SK-N-SH (cell line): ENCODE results near the gene HOTAIR. TPM values are rescaled to one million over a fixed set of nuclear protein-coding genes. Genes with fewer than 3 reads are reported as not detected.
A peak's percentile ranks its signal among the peaks of the same experiment; 100 is the strongest.

Source experiments
- CTCF ChIA-PET: fragments of 300-600, 350-600 bp; formaldehyde crosslinking; extraction: SDS; loops from one replicate; lab custom pipeline; 2021; lab: Yijun Ruan, JAX
- POLR2A ChIA-PET: fragments of 350-600 bp; sonication (Branson Sonifier 250); formaldehyde crosslinking; extraction: SDS; loops from one replicate; lab custom pipeline; 2020; ENCODE audit warnings: antibody characterized with exemption, inconsistent platforms; lab: Yijun Ruan, JAX
- DNase-seq: peaks from one replicate; pipeline ENCODE4 v3.0.0; 2012
- H2AFZ ChIP-seq: fragments of 200-600 bp; sonication (generic); 2 replicates; pipeline ENCODE4 v1.8.1; 2016; ENCODE audit warnings: antibody characterized with exemption, mild to moderate bottlenecking, low read depth
- H3F3A ChIP-seq: fragments of 200-600 bp; sonication (generic); replicated peaks from 2 replicates; pipeline ENCODE3; 2016; ENCODE audit warnings: antibody characterized with exemption, mild to moderate bottlenecking; ENCODE audit not compliant: insufficient read depth
- H3K27ac ChIP-seq, 2 experiments: fragments of 200-500 bp in 1 of 2; fragments of 200-600 bp in 1 of 2; sonication (Bioruptor generic) in 1 of 2; sonication (generic), shearing (Covaris generic) in 1 of 2; 2 replicates each; pipeline versions ENCODE4 v1.5.1 to v1.6.1; 2014 to 2016; ENCODE audit warnings: low read depth in 2 of 2, inconsistent platforms in 1 of 2, low read length in 1 of 2, mild to moderate bottlenecking in 1 of 2, mixed read lengths in 1 of 2
- H3K27me3 ChIP-seq: fragments of 200-600 bp; sonication (generic), shearing (Covaris generic); 2 replicates; pipeline ENCODE4 v1.6.1; 2016; ENCODE audit warnings: mixed run types; ENCODE audit not compliant: insufficient read depth
- H3K36me3 ChIP-seq, 2 experiments: fragments of 200-500 bp in 1 of 2; fragments of 200-600 bp in 1 of 2; sonication (Bioruptor generic) in 1 of 2; sonication (generic) in 1 of 2; replicated peaks in 1 of 2; 2 replicates each; pipeline versions ENCODE3 to v1.5.1; 2014 to 2016; ENCODE audit warnings: low read length in 1 of 2, mild to moderate bottlenecking in 1 of 2; ENCODE audit not compliant: insufficient read depth in 2 of 2, control insufficient read depth in 1 of 2
- H3K4me1 ChIP-seq, 2 experiments: fragments of 200-500 bp in 1 of 2; fragments of 200-600 bp in 1 of 2; sonication (Bioruptor generic) in 1 of 2; sonication (generic), shearing (Covaris generic) in 1 of 2; 2 replicates each; pipeline versions ENCODE4 v1.5.1 to v1.6.1; 2014 to 2016; ENCODE audit warnings: low read depth in 1 of 2, low read length in 1 of 2, mixed run types in 1 of 2; ENCODE audit not compliant: insufficient read depth in 2 of 2, control insufficient read depth in 1 of 2
- H3K4me2 ChIP-seq: fragments of 200-600 bp; sonication (generic), shearing (Covaris generic); 2 replicates; pipeline ENCODE4 v1.6.1; 2017; ENCODE audit warnings: mixed run types
- H3K4me3 ChIP-seq, 2 experiments: fragments of 200-500 bp in 1 of 2; fragments of 200-600 bp in 1 of 2; sonication (Bioruptor generic) in 1 of 2; sonication (generic), shearing (Covaris generic) in 1 of 2; 2 replicates each; pipeline versions ENCODE4 v1.5.1 to v1.8.1; 2014 to 2016; ENCODE audit warnings: low read depth in 2 of 2, inconsistent platforms in 1 of 2, low read length in 1 of 2, mild to moderate bottlenecking in 1 of 2, mixed read lengths in 1 of 2, moderate library complexity in 1 of 2
- H3K79me2 ChIP-seq: fragments of 200-600 bp; sonication (generic); 2 replicates; pipeline ENCODE4 v1.8.1; 2017; ENCODE audit warnings: mild to moderate bottlenecking; ENCODE audit not compliant: insufficient read depth
- H3K9ac ChIP-seq: fragments of 200-600 bp; sonication (generic); 2 replicates; pipeline ENCODE4 v1.6.1; 2017; ENCODE audit warnings: mixed run types
- H3K9me2 ChIP-seq: fragments of 200-600 bp; sonication (generic); 2 replicates; pipeline ENCODE4 v1.6.1; 2017; ENCODE audit warnings: mixed run types
- H3K9me3 ChIP-seq: fragments of 200-600 bp; sonication (generic); 2 replicates; pipeline ENCODE4 v1.6.1; 2017; ENCODE audit warnings: mixed run types, mild to moderate bottlenecking, moderate library complexity
- H4K20me1 ChIP-seq: fragments of 200-600 bp; sonication (generic); 2 replicates; pipeline ENCODE4 v1.6.1; 2017; ENCODE audit warnings: mild to moderate bottlenecking, mixed run types; ENCODE audit not compliant: insufficient read depth
- CHD2 ChIP-seq: fragments of 150-350 bp; IDR thresholded peaks from 2 replicates; pipeline ENCODE4 v1.6.1; 2018; ENCODE audit warnings: low read length; ENCODE audit not compliant: partially characterized antibody
- ELF1 ChIP-seq: IDR thresholded peaks from 2 replicates; pipeline ENCODE4 v1.4.0; 2012
- EZH2phosphoT487 ChIP-seq: fragments of 200-600 bp; sonication (generic); IDR thresholded peaks from 2 replicates; pipeline ENCODE4 v1.6.1; 2017; ENCODE audit warnings: low read depth, mixed run types, mild to moderate bottlenecking, antibody characterized with exemption, moderate library complexity, borderline replicate concordance
- MEF2A ChIP-seq: IDR thresholded peaks from 2 replicates; pipeline ENCODE4 v1.4.0; 2012; ENCODE audit warnings: low read depth, borderline replicate concordance
- MXI1 ChIP-seq: IDR thresholded peaks from 2 replicates; pipeline ENCODE4 v1.6.1; 2012; ENCODE audit warnings: mild to moderate bottlenecking, low read depth, low read length, improper control_type of control experiment
- NRF1 ChIP-seq: IDR thresholded peaks from 2 replicates; pipeline ENCODE4 v1.6.1; 2012; ENCODE audit warnings: low read depth, mild to moderate bottlenecking, low read length
- RCOR1 ChIP-seq: fragments of 150-350 bp; IDR thresholded peaks from 2 replicates; pipeline ENCODE4 v1.6.1; 2017; ENCODE audit warnings: antibody characterized with exemption, low read length
- RFX5 ChIP-seq: IDR thresholded peaks from 2 replicates; pipeline ENCODE4 v1.6.1; 2012; ENCODE audit warnings: mild to moderate bottlenecking, improper control_type of control experiment, low read length
- SMC3 ChIP-seq: IDR thresholded peaks from 2 replicates; pipeline ENCODE4 v1.6.1; 2012; ENCODE audit warnings: low read depth, low read length, improper control_type of control experiment
- TCF12 ChIP-seq: IDR thresholded peaks from 2 replicates; pipeline ENCODE4 v1.4.0; 2012
- WGBS: methylation state at CpG from one replicate; pipeline ENCODE4 v1.1.6; 2017; ENCODE audit warnings: low lambda C conversion rate; 5-methylcytosine and 5-hydroxymethylcytosine counted together
- polyA plus RNA-seq, 3 experiments: library from polyadenylated mRNA; depleted of rRNA; stranded (reverse); fragments of >200 nt; gene quantifications; 2 replicates each; pipeline ENCODE4 v1.2.3, GENCODE V29; 2012
- TF ChIP-seq, protein P1 (sequence below): fragments of 150-350 bp; IDR thresholded peaks from 2 replicates; pipeline ENCODE4 v1.6.1; 2016; ENCODE audit warnings: mild to moderate bottlenecking, low read depth, low read length

HOTAIR gene
- polyA plus RNA-seq, 1 of the 3 experiments (the other 2 are of a cell fraction): not detected

DNA sequence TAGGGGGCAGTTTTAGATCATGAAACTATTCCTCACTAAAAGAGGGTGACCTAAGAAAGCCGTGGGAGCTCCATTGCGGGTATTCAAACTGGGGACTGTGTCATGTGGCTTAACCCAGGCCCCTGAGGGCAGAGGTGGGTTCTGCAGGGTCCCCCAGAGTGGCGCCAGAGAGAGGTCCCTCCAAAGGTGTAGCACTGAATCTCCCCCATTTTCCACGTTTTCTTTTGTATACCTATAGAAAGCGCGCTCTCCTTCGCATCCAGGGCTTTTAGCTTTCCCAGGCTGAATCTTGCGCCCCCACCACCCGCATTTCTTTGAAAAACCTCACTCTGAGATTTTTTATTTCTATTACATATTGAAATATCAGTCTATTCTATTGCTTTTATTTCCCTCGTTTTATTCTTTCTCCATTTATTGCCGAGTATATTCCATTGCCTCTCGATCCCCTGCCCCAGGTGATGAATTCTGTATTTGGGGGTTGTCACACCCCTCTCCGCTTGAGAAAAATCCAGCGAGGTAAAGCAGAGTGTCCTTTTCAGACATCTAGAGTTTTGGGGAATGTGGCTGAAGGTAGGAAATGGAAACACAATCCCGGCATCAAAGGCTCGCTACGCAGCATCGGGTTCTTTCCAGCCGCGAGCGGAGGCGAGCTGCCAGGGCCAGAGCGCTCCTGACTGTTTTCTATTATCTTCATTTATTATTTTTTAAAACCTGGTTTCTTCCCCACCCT is 37.0 kb downstream of the HOTAIR start:
- ChIA-PET CTCF (interaction anchor here (0.9 to 4.9 kb wide), 8 partner anchors 12 to 442 kb away, joined by 3 to 16 read pairs (median 4); no protein-coding TSS in a partner anchor), POLR2A (no interaction called here)
- no peak overlapping the region for H3K4me3 ChIP-seq
- DNase-seq: no peak
- H3K4me2 ChIP-seq: no peak overlapping the region
- 24% methylated on average over 23 of the region's 23 CpGs for WGBS
- H3K79me2 ChIP-seq: no peaks in the 10 kb centered on the region
- H3F3A ChIP-seq: no peaks in the 10 kb centered on the region
- H3K36me3 ChIP-seq: no peaks in the 10 kb centered on the region
- no peak overlapping the region for H3K9ac ChIP-seq
- peaks cover 98% of the 10 kb centered on the region for H3K27me3 ChIP-seq
- no peaks in the 10 kb centered on the region for H3K9me3 ChIP-seq
- no peak overlapping the region for H3K27ac ChIP-seq
- no peaks in the 10 kb centered on the region; a peak in 1 of 4 replicates for H3K4me1 ChIP-seq
- H4K20me1 ChIP-seq: no peaks in the 10 kb centered on the region
- TF ChIP-seq EZH2phosphoT487 (peak; percentile 74; the same call in 1 of the 2 replicates), CHD2 (no peak), MEF2A (no peak), ELF1 (no peak)
- no peak overlapping the region for H2AFZ ChIP-seq
- no peaks in the 10 kb centered on the region for H3K9me2 ChIP-seq

DNA sequence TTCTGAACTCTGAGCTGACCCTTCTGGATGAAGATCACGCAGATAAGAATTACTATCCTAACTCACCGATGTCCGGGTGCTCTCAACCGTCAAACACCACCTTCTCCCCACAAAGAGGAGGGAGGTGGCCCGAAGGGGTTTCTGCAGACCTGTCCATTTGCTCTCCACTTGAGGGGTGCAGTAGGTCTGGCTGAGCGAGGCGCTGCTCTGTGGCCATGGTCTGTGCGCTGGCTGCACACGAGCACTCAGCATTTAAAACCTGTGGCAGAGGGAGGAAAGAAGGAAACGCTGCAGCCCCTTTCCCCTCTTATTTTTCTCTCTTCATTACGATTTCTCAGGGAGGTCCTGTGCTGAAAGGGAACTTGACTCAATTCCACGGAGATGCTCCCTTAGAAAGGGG is 37.7 kb downstream of the HOTAIR start:
- no peak overlapping the region for H2AFZ ChIP-seq
- H3K9me2 ChIP-seq: no peaks in the 10 kb centered on the region
- no peak overlapping the region for H3K4me3 ChIP-seq
- no peak overlapping the region for H3K27ac ChIP-seq
- no peaks in the 10 kb centered on the region for H3K36me3 ChIP-seq
- H3K4me1 ChIP-seq: no peaks in the 10 kb centered on the region; a peak in 1 of 4 replicates
- H3K9me3 ChIP-seq: no peaks in the 10 kb centered on the region
- no peak overlapping the region for H3K4me2 ChIP-seq
- ChIA-PET POLR2A (no interaction called here), CTCF (interaction anchor here (1.1 to 4.9 kb wide), 5 partner anchors 16 to 193 kb away, joined by 3 to 16 read pairs (median 4); no protein-coding TSS in a partner anchor)
- DNase-seq: no peak
- H3K9ac ChIP-seq: no peak overlapping the region
- WGBS: 16% methylated on average over 11 of the region's 12 CpGs
- H4K20me1 ChIP-seq: no peaks in the 10 kb centered on the region
- H3K79me2 ChIP-seq: no peaks in the 10 kb centered on the region
- H3F3A ChIP-seq: no peaks in the 10 kb centered on the region
- H3K27me3 ChIP-seq: peaks cover 100% of the 10 kb centered on the region
- TF ChIP-seq MXI1 (no peak), SMC3 (no peak), EZH2phosphoT487 (no peak; the same call in 1 of the 2 replicates), TCF12 (no peak), NRF1 (no peak), CHD2 (no peak), RCOR1 (no peak), ELF1 (no peak), RFX5 (no peak), MEF2A (no peak)
- TF ChIP-seq, protein P1, sequence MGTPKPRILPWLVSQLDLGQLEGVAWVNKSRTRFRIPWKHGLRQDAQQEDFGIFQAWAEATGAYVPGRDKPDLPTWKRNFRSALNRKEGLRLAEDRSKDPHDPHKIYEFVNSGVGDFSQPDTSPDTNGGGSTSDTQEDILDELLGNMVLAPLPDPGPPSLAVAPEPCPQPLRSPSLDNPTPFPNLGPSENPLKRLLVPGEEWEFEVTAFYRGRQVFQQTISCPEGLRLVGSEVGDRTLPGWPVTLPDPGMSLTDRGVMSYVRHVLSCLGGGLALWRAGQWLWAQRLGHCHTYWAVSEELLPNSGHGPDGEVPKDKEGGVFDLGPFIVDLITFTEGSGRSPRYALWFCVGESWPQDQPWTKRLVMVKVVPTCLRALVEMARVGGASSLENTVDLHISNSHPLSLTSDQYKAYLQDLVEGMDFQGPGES: no peak
